ENCODE data around the gene THNSL1.

GRCh38 chr10:25065761-25066476, 49.5 kb downstream of the THNSL1 start:
- no peak for TF ChIP-seq CTCF (IDR thresholded peaks at IDR 0.05; ENCODE audit: control extremely low read depth in 1 of 3, insufficient read depth in 1 of 3, low read depth in 1 of 3, low read length in 3 of 3)
- no peak for TF ChIP-seq YY1 (IDR thresholded peaks at IDR 0.05; ENCODE audit: low read depth, low read length)
- TF ChIP-seq SP1 (IDR thresholded peaks at IDR 0.05; ENCODE audit: low read depth, low read length): no peak
- no peak for TF ChIP-seq HDAC6 (IDR thresholded peaks at IDR 0.05; ENCODE audit: low read depth, low read length)
- TF ChIP-seq RXRA (IDR thresholded peaks at IDR 0.05; ENCODE audit: insufficient read depth, low read depth, low read length): no peak
- TF ChIP-seq, protein P1, sequence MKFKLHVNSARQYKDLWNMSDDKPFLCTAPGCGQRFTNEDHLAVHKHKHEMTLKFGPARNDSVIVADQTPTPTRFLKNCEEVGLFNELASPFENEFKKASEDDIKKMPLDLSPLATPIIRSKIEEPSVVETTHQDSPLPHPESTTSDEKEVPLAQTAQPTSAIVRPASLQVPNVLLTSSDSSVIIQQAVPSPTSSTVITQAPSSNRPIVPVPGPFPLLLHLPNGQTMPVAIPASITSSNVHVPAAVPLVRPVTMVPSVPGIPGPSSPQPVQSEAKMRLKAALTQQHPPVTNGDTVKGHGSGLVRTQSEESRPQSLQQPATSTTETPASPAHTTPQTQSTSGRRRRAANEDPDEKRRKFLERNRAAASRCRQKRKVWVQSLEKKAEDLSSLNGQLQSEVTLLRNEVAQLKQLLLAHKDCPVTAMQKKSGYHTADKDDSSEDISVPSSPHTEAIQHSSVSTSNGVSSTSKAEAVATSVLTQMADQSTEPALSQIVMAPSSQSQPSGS (IDR thresholded peaks at IDR 0.05; ENCODE audit: low read length): no peak
- TF ChIP-seq POLR2A (IDR thresholded peaks at IDR 0.05; ENCODE audit: control extremely low read depth in 1 of 2, low read depth in 2 of 2, low read length in 2 of 2): no peak
